Activated CD8-positive, alpha-beta memory T cell treated with anti-CD3 and anti-CD28 coated beads, Interleukin-2, amount 50 U/mL, for 24 hours (primary cell): Measurements from ENCODE around the gene SAP130.

Experiments
- DNase-seq: peaks from one replicate; pipeline ENCODE4 v3.0.0-alpha.2; 2020; ENCODE audit errors: extremely low read depth

The SAP130 gene

DNA sequence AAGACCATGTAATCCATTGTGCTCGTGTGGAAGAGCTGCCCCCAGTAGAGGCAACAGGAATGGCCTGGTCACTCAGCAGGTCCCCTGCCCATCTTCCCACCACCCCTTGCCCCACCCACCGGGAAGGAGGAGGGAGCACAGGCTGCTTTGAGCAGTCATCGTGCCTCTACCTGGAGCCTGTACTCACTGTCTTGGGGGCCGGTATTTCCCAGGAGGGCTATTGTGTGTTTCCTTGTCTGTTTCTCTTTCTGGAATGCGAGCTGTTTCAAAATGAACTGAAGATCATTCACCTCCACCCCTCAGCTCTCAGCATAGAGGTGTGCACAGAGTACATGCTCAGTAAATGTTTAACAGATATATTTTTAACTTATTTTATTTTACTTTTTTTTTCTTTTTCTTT lies 134.4 kb downstream of the SAP130 start:
- no peak for DNase-seq

DNA sequence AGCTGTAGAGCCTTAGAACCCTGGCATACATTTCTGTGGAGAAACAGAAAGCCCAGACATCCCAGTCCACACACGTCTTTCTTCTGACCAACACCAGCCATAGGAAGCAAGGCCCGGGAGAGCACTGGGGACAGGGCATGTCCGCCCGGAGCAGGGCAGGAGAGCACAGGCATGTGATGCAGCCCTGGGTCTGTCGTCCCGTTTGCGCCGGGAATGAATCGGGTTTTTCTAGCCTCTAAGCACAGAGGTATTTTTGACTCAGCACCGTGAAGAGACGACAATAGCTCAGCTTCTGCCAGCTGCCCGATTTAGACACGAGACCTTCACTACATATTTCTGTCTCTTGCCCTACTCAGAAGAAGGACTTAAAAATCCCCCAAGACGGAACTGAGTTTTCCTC lies 134.8 kb downstream of the SAP130 start:
- DNase-seq: no peak

DNA sequence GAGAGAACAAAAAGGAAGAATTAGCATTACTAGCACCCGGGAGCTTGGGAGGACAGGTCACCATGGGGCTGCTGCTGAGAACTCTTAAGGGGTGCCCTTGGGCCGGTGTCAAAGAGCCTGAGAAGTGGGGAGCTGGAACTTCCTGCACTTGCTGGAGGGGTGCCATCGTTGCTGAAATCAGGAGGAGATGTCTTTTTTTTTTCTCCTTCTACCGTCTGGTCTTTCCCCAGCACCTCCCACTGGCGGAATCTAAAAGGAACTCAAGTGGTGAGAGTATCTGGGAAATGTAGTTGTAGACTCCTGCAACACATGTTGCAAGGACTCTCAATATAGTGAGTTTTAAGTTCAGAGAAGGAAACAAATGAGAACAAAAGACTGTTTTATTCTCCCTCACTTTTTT lies 136.0 kb downstream of the SAP130 start:
- DNase-seq: no peak
